ENCODE results near the gene HSF5.
A peak's percentile ranks its signal among the peaks of the same experiment; 100 is the strongest.
"Not testable (repeated sequence)": the region's sequence is repeated elsewhere in the genome, so short reads cannot be mapped to it uniquely, and the experiment has no call there.

HSF5 gene

GRCh38 chr17:58412064-58412703 lies 76.0 kb downstream of the HSF5 start:
- no peak for DNase-seq

GRCh38 chr17:58411408-58411894 lies 76.8 kb downstream of the HSF5 start:
- DNase-seq, result no peak

- no peak for DNase-seq
Measured at GRCh38 chr17:58410714-58411407, 77.3 kb downstream of the HSF5 start.

- no peak for DNase-seq
Measured at GRCh38 chr17:58409432-58409831, 78.8 kb downstream of the HSF5 start.

GRCh38 chr17:58403311-58403710 lies 84.9 kb downstream of the HSF5 start:
- DNase-seq, result no peak

GRCh38 chr17:58402679-58403078 lies 85.5 kb downstream of the HSF5 start:
- no peak for DNase-seq

- no peak for DNase-seq
Measured at GRCh38 chr17:58402047-58402446, 86.2 kb downstream of the HSF5 start.

- peak; percentile 26 for DNase-seq
Measured at GRCh38 chr17:58401287-58401686, 86.9 kb downstream of the HSF5 start.

- no peak for DNase-seq
Measured at GRCh38 chr17:58400826-58401225, 87.4 kb downstream of the HSF5 start.

- no peak for DNase-seq
Measured at GRCh38 chr17:58399974-58400373, 88.2 kb downstream of the HSF5 start.

- DNase-seq, result no peak
Measured at GRCh38 chr17:58398574-58399266, 89.5 kb downstream of the HSF5 start.

- not testable (repeated sequence) for DNase-seq
Measured at GRCh38 chr17:58397421-58397820, 90.8 kb downstream of the HSF5 start.

GRCh38 chr17:58396173-58396572 lies 92.0 kb downstream of the HSF5 start:
- DNase-seq, result no peak

- no peak for DNase-seq
Measured at GRCh38 chr17:58394534-58395223, 93.5 kb downstream of the HSF5 start.

- DNase-seq, result peak; percentile 95
Measured at GRCh38 chr17:58391302-58391984, 96.8 kb downstream of the HSF5 start.

- no peak for DNase-seq
Measured at GRCh38 chr17:58390884-58391283, 97.3 kb downstream of the HSF5 start.

- DNase-seq, result no peak
Measured at GRCh38 chr17:58388302-58389190, 99.7 kb downstream of the HSF5 start.

- DNase-seq, result no peak
Measured at GRCh38 chr17:58387834-58388233, 100.4 kb downstream of the HSF5 start.

GRCh38 chr17:58386708-58387107 lies 101.5 kb downstream of the HSF5 start:
- no peak for DNase-seq

GRCh38 chr17:58385359-58385899 lies 102.8 kb downstream of the HSF5 start:
- DNase-seq, result no peak

GRCh38 chr17:58384897-58385296 lies 103.3 kb downstream of the HSF5 start:
- no peak for DNase-seq
